Left renal pelvis (tissue), 4 donors: Measurements from ENCODE around the gene GCN1. TPM values are rescaled to one million over a fixed set of nuclear protein-coding genes. Genes with fewer than 3 reads are reported as not detected.

Source experiments
- DNase-seq, 4 donors: peaks; one replicate each; pipeline ENCODE4 v3.0.0-alpha.2; 2013; ENCODE audit warnings: low read depth in 4 of 4, low spot score in 3 of 4
- polyA plus RNA-seq, 4 donors: library from polyadenylated mRNA; unstranded; fragments of 120-200 nt; gene quantifications; one replicate each; pipeline ENCODE4 v1.2.1, GENCODE V29; 2013; ENCODE audit not compliant: insufficient read length in 4 of 4

GCN1 gene
- polyA plus RNA-seq, 4 donors: 46.8 to 66.2 (median 51.2) TPM

DNA sequence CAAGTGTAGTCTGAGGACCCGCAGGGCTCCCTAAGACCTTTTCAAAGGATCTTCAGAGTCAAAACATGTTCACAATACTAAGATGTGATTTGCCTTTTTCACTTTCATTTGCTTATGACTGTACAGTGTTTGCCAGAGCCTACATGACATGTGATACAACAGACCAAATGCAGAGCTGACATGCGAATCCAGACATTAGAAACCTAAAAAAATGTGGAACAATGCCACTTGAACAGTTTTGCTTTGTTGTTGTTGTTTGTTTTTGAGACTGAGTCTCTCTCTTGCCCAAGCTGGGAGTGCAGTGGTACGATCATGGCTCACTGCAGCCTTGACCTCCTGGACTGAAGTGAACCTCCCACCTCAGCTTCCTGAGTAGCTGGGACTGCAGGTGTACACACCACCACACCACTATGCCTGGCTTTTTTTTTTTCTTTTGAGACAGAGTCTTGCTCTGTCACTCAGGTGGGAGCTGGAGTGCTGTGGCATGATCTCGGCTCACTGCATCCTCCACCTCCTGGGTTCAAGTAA lies 72.7 kb downstream of the GCN1 start:
- DNase-seq: no peak

DNA sequence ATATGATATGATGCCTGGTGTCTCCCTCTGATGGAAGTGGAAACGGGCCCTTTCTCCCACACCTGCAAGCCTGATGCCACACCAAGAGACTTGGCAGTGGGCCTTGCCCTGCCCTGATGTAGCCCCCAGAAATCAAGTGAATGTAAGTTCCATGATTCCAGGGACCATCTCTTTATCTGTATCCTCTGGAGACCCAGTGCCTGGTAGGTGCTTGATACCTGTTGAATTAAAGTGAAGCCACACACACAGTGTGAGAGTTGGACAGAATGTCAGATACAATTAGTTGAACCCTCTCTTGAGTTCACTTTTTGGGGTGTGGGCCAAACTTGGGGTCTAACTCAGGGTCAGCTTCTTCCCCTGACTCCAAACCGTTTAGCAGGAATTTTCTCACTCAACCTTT lies 73.2 kb downstream of the GCN1 start:
- no peak for DNase-seq

DNA sequence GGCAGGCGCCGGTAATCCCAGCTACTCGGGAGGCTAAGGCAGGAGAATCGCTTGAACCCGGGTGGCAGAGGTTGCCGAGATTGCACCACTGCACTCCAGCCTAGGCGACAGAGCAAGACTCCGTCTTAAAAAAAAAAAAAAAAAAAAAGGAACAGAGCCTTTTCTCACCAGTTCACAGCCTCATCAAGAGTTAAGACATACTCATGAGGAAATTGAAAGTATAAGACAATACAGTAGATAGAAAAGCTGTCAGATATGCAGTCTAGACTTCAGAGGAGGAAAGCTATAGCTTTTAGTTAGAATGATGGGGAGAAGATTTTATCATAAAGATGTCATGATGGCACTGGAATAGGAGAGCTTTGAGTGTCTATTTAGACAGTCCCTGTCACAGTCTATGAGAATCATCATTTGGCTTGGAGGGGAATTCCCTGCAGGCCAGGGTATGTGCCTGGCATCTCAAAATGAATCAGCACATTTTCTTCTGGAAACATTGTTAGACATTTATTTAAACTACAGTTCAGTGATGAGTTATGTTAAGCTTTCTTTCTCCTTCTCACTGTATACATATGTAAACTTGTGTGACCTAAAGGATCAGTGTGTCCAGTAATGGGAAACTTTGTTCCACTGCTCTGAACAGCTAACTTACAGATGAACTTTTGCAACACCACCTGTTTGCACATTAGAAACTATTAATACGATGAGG lies 75.1 kb downstream of the GCN1 start:
- DNase-seq: no peak

DNA sequence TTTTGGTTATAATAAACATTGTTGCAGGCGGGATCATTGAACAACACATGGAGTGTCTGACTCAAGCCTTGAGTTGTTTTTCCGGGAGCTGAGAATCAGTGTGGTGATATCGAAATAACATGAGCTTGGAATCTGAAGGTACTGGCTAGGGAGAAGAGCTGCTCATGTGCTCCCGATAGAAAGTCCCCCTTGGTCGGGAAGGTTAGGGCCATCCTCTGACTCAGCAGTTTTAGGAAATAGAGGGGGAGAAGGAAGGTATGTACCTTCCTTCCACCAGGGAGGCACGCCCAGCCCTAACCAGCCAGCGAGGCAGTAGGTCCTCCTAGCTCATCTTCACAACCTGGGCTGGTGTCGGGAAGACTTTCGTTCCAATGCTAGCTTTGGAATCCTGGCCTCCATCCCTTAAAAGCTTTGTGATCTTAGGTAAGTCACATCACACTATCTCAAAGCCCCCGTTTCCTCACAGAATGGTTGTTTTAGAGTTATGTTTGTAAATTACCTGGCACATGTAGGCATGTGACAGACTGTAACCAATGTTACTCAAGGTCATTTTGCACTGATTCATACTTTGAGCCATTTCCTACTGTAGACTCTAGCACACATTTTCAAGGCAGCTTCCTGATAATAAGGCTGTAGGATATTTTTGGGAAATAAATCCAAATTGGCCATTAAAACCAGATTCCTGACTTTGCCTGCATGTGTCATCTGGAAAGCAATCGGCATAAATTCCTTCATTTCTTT lies 76.0 kb downstream of the GCN1 start:
- no peak for DNase-seq

DNA sequence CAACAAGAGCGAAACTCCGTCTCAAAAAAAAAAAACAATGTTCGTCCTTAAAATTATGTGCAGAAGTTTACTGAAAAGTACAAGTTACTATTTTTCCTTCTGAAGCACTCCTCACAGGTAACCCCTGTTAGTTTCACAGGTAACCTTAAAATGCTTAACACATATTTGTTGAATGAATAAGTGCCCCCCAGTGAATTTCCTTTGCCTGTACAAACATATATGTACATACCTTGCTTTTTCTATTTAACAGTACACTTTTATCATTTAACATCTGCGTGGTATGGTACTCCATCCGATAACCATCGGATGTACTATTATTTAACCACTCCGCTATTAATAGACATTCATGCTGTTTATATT lies 76.6 kb downstream of the GCN1 start:
- no peak for DNase-seq

DNA sequence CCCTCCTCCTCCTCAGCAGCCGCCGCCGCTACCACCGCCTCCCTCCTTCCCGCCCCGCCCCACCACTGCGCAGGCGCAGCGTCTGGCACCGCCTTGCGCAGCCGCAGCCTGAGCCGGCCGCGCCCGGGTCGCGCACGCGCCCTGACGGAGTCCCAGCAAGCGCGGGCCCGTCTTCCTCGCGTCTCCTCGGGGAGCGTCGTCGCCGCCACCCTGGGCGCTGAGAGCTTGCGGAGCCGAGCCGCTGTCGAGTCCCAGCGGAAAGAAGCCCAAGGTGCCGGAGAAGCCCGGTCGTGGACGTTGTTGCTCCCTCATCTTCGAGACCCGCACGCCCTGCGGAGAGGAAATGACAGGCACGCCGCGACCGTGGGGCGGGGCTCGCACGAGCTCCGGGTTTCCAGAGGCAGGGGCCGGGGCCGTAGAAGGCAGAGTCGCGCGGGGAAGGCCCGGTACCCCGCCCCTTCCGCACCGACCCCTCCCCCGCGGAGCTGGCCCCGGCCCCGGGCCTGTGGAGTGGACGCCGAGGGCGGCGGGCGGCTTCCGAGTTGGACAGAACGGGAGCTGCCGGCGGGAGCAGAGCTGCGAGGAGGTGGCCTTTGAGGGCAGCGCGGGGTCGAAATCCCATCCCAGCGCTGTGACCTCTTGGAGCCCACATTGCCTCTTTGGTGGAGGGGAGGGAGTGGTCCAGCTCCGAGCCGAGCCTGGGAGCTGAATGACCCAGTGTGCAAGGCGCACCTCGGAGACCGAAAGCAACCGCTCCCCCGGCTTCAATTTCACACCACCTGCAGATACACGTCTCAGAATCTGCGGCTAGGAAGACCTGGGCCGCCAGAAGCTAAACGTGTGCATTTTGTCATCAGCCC lies 77.5 kb downstream of the GCN1 start:
- peak in 3 of 4 donors; percentile 81 to 88 (median 84) for DNase-seq

DNA sequence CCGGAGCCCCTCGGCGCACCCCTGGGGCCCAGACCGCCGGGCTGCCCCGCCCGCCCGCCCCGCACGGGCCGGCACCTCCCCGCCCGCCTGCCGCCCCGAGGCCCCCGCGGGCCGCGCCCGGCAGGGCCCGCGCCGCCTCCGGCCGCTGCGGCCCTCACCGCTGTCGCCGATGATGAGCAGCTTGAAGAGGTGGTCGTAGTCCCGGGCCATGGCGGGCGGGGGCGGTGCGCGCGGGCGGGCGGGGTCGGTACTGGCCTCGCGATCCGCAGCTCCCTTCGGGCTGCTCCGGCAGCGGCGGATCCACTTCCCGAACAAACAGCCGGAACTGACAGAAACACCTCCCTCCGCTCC lies 78.1 kb downstream of the GCN1 start, which contains the start of gene RAB35:
RAB35 (minus strand) TSS at position 313 of the 351 bp plus-strand sequence; CDS start at position 210, 103 bp downstream.
- peak in 1 of 4 donors; percentile 83 for DNase-seq

DNA sequence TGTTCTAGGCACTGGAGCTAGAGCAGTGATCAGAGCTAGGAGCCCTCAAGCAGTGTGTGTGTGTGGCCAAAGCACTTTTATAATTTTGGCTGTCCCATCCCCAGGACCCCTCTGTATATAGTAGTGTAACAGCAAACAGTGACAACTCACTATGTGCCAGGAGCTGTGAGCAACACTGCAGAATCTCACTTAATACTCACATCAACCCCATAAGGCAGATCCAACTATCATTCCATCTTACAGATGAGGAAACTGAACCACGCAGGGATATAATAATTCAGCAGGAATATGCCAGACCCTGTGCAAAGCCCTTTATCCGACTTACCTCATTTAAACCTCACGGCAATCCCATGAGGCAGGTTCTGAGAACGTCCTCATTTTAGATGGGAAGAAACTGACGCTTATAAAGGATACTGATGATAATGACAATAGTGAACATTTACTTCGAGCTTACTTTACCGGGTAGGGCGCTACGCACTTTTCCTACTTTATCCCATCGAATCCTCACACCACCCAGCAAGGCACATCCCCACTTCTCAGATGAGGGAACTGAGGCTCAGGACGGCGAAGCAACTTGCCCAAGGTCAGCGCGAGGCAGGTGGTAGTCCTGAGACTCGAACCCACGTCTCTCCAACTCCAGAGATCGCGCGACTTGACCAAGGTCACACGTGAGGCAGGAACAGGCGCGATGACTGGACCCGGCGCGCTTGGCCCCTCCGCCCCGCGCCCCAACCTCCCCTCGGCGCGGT lies 78.6 kb downstream of the GCN1 start:
- no peak for DNase-seq

DNA sequence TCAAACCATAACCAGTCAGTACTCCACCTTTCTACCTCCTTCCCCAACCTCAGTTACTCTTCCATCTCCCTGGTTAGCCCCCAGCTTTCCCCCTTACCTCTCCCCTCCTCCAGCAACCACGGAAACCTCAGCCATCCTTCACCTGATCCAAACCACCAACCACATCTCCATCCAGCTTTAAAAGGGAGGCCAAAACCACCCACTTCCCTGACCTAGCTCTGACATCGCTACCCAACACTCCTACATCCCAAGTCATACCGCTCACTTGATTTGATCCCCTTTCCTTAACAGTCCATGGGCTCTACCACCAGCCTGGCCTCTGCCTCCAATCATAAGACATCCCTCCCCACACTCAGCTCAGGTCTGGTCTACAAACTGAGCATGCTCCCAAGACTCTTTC lies 79.4 kb downstream of the GCN1 start:
- no peak for DNase-seq

DNA sequence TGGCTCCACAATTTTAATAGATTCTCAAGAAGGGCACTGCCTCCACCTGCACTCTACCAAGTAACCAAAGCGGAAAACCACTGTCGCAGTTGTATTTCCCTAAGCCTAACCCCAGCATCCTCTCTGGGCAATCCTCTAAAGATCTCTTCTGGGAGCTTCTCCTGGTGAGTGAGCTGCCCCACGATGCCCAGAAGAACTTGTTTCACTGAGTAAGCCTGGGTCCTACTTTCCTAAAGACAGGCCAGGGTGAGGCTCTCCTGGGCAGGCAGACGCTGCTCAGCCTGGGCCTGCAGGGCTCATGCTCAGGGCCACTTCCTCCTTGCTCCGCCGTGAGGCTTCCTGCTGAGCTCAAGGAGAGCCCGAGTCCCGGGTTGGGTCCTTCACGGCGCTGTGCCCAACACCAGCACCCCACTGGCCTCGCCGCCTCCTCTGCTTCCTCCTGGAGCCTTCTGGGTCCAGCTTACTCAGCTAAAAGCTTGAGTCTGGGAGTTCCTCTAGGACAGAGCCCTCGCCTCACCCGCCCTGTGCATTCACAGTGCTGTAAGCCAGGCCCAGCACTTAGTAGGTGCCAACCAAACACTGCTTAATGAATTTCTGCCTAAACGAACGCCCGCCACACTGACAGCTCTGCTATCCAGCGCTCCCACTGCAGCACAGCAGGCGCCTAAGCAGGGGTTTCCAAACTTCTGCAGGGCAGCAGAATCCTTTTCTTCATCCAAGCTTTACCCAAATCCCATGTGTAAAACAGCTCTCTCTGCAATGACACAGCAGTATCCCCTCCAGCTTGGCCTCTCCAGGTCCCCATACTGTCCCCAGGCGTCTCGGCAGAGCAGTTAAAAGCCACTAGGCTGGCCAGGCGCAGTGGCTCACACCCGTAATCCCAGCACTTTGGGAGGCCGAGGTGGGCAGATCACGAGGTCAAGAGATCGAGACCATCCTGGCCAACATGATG lies 83.7 kb downstream of the GCN1 start:
- DNase-seq: no peak

DNA sequence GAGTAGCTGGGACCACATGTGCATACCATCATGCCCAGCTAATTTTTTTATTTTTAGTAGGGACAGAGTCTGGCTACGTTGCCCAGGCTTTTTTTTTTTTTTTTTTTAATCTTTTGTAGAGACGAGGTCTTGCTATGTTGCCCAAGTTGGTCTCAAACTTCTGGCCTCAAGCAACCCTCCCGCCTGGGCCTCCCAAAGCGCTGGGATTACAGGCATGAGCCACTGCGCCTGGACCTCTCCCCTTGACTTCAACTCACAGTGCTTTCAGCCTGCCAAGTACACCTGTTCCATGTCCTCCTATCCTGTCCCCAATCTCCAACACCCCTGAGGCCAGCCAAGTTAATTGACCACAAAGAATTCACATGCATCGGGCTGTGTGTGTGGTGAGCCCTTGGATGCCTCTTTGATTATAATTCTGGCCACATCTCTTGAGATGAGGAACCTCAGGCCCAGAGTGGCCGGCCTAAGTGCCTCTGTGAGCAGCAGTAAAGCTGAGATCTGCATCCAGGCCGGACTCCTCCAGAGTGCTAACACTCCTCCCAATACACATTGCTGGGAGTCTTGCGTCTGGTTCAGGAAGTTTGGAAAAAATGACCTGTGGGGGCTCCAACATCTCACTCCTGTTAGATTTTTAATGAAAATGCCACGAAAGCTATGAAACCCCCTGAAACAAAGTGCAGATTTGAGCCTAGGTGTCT lies 84.8 kb downstream of the GCN1 start:
- no peak for DNase-seq

DNA sequence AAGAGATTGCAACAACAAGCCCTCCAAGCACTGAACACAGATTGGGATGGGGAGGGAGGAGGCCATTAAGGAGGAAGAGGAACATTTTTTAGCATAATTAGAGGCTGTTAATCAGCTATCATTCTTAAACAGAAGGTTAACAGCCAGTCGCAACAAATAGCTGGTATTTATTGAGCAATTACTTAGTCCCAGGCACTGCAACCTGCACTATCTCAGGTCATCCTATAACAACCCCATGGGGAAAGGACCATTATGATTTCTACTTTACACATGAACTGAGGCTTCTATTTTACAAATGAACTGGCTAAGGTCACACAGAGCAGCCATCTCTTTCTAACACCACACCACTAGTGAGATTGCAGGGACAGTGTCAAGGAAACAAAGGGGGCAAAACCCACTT lies 88.4 kb downstream of the GCN1 start:
- no peak for DNase-seq

DNA sequence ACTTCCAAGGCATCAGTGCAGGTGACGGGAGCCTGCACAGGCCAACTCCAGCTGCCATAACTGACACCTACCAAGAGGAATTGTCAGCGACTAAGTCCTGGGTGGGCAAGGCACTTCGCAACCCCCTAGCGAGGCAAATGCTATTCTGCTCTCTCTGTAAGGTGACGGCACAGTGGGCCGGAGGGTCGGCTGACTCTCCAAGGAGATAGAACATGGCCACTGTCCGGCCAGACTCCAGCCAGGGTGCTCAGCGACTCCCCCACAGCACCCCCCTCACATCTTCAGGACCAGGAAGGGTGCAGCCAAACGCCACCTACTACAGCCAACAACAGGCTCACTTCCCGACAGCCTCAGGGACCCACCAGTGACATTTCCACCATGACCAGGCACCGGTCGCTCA lies 91.1 kb downstream of the GCN1 start:
- no peak for DNase-seq

DNA sequence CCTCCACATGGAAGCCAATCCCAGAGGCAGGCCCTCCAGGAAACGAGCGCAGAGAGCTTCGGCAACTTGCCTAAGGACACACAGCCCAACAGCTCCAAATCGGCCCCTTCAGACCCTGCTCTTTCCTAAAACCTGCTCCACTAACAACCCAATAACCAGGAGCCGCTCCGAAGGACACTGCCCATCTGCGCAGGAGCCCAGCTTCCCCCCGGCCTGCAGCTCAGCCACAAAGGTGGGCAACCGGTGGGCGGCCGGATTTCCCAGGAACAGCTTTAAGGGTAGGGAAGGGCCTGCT lies 91.5 kb downstream of the GCN1 start:
- DNase-seq: no peak

DNA sequence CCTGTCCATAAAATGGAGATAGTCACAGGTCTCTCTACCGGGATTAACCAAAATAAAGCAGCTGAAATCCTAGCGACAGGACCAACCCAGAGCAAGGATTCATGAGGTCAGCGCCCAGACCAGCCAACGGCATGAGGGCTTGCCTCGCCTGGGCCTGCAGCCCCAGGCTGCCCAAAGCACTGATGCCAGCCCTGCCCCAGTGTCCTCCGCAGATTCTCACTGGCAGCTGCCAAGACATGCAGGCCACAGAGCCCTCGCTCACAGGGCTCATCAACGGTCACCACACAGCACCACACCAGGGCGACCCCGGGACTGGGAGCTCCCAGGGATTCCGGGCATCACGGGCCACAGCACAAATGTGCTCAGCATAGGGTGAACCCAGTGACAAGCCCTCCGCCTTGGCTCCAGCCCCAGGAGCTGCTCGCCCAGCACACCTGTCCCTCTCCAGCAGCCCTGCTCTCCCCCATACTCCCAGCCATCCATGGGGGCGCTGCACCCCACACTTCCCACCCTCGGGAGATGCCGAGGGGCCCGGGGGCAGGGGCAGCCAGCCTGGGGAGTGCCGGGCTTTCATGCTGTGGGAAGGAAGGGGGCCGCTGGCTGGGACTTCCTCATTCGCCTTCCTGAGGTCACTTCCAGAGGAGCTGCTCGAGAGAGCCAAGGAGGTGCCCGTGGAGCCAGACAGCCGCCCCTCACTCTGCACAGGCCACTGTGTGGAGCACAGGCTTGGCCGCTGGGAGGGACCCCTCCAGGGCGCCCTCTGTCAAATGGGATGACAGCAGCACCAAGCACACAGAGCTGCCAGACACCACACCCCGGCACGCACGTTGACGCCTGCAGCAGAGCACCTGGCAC lies 92.1 kb downstream of the GCN1 start:
- no peak for DNase-seq

DNA sequence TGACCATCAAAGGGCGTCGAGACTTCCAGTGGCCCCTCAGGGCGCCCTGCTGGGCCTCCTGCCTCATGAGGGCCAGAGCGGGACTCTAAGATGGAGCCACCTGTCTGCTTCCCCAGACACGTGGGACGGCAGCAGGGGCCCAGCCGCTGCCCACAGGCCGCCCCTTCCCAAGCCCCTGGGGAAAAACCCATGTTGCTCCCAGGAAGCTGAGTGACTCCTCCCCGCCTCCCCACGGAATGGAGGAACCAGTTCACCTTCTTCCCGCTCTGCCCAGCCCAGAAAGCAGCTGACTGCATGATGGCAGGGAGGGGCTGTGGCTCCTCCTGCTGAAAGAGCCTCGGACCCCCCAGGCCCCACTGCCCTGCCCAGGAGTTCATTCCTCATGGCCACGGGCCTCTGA lies 92.9 kb downstream of the GCN1 start:
- DNase-seq: no peak

DNA sequence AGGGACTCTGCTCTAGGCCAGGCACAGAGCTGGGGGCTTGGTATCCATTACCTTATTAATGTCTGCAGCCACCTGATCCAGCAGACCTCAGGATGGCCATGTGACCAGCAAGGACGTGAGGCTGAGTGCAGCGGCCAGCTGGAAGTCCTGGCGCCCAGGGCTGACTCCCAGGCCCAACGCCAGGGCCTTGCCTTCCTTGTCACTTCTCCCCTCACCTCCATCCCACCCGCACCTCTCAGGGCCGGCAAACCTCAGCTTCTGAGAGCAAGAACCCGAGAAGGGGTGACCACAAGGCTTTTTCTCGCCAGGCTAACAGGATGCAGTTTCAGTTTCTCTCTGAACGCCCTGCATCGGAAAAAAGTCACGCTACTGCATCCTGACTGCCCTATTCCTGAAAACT lies 93.3 kb downstream of the GCN1 start:
- DNase-seq: no peak

DNA sequence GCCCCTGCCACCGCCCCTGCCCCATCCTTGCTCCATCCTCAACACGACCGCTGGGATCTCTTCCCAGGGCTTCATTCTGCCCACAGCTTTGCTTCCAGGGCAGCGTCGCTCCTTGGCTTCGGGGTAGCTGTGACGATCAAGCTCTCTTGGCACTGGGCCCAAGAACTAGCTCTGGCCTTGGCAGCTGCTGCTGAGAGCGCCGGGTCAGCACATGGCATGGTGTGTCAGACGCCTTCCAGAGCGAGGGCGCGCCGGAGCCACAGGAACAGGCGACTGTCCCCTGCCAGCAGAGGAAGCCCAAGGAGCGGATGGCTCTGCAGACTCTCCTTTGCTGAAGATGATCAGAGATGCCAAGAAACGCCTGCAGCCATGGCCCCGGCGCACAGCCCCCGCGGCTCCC lies 93.9 kb downstream of the GCN1 start:
- DNase-seq: no peak
